Cardiac septum (tissue), 1 donor: Measurements from ENCODE around the gene UGT1A9. TPM values are rescaled to one million over a fixed set of nuclear protein-coding genes. Genes with fewer than 3 reads are reported as not detected.

Experiments used
- DNase-seq: peaks from one replicate; pipeline ENCODE4 v3.0.0-alpha.2; 2020; ENCODE audit warnings: low spot score
- intact Hi-C: fragments of 100-400 bp; cut with DNase I; formaldehyde crosslinking; loops from one replicate; pipeline ENCODE4 v1.14.0; 2022
- total RNA-seq: library from RNA; stranded (reverse); fragmentation: NEBNext Ultra II Directional; extraction: Animal tissue kit (Norgen Biotek cat#: 25700); gene quantifications from one replicate; pipeline ENCODE4 v1.2.1, GENCODE V29; 2021
- donor health status: DM: no; HTN: no; CAD: no.

The UGT1A9 gene
- total RNA-seq, 1 donor from 2014 or later: not detected

DNA sequence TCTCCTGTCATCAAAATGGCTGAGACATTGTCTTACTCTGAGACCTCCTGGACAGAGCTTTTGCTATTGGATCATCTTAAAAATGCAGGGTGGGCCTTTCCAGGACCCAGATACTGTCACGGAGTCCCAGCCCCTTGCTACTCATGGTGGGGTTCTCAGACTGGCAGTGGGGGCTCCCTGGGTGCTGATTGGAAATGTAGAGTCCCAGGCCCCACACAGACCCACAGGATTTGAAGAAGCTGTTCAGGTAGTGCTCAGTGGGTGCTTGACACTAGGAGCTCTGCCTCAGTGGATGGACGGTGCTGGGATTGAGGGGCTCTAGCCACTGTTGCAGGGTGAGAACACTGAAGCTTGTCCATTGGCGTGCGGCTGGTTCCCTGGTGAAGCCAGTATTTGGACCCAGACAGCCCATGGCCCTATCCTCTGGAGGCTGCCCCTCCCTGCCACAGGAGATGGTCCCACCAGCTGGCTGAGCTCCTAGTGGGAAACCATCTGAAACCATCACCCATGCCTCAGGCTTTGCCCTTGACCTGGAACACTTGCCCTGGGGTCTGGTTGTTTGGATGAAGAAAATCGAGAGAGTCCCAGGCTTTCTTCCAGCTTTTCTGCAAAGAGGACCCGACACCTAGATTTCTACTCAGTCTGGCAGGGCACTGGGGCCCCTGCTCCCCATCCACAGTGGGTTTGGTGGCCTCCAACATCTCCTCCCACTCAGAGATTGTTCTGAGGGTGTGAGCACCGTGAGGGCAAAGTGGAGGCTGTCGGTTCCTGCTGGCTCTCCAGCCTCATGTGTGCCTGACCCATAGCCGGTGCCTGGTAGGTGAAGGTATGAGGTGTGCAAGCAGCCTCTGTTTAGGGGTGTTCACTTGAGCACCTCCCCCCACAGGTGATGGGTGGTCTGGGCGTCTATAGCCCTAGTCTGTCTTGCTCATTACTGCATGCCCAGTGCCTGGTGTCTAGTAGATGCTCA is 136.6 kb downstream of the UGT1A9 start:
- DNase-seq: no peak
- intact Hi-C loops: no loop called here

DNA sequence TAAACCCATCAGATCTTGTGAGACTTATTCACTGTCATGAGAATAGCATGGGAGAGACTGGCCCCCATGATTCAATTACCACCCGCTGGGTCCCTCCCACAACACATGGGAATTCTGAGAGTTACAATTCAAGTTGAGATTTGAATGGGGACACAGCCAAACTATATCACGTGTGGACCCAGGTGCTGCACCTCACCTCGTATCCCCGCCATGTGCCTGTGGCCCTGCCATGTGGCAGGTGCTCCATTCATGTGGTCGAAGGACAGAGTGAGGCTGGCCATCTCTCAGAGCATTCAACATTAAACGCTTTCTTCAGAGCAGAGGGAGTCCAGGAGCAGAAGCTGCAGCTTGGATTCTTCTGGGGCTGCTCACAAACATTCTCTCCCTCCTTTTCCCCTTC is 138.7 kb downstream of the UGT1A9 start:
- intact Hi-C loops: no loop called here
- DNase-seq: no peak

DNA sequence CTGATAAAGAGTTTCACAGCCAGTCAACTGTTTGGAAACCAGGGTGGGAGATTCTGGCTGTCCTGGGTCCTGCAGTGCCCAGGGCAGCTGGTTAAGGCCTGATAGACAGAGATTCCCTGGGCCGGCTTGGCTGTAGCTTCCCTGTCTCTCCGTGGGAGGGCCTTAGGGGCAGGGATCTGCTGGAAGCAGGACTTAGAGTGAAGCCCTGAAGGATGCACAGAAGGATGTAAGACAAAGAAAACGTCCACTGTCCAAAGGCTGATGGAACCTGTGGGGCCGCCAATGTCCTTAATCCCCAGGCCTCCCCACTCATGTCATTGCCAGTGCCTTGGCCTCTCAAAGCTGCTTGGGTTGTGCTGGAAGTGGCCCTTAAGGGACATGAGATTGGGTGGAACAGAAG is 139.4 kb downstream of the UGT1A9 start:
- intact Hi-C loops: no loop called here
- DNase-seq: peak; percentile 53

DNA sequence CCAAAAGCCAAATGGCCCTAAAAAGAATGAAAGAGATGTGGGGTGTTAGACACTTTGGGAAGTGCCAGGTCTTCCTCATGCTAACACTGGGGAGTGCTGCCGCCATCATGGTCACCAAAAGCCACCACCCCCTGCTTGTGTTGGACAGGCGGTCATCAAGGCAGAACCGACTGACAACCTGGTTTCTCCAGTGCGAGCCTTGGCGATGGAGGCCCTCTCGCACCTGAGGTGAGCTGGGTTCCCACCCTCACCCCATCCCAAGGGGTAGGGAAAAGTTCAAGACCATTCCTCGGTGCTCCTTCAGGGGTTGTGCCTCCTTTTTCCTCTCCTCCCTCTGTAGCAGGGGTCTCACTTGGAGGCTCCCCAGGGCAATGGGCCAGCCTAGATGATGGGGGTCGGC is 140.0 kb downstream of the UGT1A9 start:
- DNase-seq: peak; percentile 38
- intact Hi-C loops: no loop called here

DNA sequence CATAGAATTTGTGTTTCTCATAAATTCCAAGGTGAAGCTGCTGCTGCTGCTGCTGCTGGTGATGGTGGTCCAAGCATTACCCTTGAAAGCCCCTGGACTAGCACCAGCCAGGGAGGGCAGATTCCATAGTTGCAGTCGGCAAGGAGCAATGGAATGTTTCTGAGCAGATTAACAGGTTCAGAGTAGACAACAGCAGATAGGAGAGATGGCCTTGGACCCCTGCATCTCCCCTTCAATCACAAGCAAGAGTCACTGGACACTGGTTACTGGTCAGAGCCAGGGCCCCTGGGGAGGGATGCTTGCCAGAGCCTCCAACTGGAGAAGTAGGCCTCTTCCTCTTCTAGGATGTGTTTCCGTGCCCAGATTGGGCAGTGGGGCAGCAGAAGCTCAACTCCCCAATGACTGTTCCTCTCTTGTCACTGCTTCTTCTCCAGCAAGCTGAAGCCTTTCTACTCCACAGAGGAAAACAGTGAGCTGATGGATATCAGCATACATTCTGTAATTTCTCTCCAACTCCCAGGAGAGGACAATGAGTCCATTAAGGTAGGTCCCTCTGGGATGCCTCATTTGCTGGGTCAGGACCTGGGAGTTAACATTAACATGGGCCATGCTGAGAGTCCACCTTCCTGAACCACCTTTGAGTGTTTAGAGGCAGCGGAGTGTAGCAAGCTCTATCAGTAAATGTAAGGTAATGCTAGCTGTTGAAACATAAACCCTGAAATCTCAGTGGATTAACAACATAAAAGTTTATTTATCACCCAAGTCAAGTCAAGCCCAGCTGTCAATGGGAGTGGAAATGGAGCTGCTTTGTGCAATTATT is 141.7 kb downstream of the UGT1A9 start:
- intact Hi-C loops: no loop called here
- peak; percentile 68 for DNase-seq

DNA sequence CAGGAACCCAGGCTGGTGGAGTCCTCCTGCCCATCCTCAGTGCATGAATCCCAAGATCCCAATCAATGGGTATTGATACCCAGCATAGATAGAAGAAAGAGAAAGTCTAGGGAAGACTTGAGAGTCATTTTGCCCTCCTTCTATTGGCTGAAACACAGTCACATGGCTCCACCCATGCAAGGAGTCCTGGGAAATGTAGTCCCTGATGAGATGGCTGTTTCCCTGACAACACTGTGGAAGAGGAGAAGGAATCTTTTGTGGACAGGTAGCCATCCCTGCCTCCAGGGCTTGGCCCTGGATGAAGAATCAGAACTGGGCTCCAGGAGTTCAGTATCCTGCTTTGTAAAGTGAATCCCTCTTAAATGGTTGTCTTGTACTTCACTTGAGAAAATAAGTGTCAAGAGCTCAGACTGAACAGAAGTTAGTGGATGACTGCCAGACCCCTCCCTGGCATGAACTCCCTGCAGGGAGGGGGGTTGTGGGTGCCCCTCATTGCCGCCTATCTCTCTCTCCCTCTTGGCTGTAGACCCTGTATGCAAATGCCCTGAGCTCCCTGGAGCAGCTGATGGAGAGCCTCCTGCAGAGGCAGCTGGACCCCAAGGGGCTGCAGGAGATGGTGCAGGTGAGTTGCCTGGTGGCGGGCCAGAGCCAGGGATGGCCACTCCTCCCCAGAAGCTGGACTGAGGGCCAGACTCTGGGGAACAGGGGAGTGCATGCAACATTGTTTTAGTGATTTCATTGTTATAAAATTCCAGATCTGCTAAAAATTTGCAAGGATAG is 142.5 kb downstream of the UGT1A9 start:
- peak; percentile 41 for DNase-seq
- intact Hi-C loops: no loop called here

DNA sequence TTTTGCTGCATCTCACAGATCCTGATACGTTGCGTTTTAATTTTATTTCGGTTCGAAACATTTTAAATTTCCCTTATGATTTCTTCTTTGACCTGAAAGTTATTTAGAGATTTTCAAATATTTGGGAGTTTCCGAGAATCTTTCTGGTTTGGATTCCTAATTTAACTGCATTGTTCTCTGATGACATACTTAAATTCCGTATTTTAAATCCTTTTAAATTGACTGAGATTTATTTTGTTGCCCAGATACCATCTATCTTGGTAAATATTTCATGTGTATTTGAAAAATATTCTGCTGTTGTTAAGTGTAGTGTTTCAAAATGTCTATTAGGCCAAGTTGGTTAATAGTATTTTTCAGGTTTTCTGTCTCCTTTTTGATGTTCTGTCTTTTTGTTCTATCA is 144.2 kb downstream of the UGT1A9 start:
- DNase-seq: no peak
- intact Hi-C loops: no loop called here

DNA sequence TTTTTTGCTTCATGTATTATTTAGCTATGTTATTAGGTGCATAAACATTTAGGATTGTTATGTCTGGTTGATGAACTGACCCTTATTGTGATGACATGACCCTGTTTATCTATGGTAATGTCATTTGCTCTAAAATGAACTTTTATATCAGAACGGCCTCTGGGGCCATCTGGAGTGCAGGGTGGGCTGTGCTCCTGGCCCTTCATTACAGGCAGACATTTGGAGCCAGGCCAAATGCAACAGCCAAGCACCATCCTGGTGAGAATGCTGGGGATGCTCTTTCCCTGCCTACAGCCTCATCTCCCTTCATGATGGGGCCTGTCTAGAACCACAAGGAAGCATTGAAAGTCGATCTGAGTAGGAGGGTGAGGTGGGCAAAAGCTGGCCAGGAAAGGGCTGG is 144.6 kb downstream of the UGT1A9 start:
- intact Hi-C loops: no loop called here
- no peak for DNase-seq

DNA sequence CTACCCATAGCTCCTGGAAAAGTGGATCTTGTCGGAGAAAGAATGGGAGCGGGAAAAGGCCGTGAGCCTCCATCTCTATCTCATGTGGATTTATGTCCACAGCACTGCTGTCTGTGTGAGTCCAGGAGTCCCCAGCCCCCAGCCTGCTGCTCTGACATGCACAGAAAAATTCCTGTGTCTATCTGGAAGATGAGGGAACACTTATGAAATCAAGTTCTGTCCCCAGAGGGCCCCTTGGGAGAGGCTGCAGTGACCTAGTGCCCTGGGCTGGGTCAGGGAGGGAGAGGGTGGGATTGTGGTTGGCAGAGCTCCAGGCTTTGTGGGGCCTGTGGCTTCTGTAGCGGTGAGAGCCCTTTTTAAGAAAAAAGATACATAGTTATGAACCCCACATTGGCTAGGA is 145.1 kb downstream of the UGT1A9 start:
- peak; percentile 63 for DNase-seq
- intact Hi-C loops: no loop called here

DNA sequence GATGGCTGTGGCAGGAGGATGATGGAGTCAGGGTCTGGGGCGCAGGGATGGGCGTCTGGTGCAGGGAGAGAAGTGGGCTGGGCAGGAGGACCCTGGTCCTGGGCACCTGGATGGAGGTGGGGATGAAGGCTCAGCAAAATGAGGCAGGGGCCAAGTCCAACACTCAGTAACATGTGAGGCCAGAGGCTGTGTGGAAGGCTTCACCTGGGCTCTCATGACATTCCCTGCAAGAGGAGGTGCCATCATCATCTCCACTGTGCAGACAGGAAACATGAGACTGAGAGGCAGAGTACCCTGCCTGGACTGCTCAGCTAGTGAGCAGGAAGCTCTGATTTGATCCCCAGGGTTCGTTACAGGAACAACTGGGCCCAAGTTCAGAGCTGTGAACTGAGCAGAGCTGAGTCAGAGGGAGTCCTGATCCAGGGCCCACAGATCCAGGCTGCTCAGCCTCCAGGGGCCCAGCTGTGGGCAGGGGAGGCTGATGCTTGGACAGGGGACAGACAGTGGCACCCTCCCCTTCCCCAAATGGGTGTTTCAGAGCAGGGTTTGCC is 145.7 kb downstream of the UGT1A9 start:
- peak; percentile 53 for DNase-seq

DNA sequence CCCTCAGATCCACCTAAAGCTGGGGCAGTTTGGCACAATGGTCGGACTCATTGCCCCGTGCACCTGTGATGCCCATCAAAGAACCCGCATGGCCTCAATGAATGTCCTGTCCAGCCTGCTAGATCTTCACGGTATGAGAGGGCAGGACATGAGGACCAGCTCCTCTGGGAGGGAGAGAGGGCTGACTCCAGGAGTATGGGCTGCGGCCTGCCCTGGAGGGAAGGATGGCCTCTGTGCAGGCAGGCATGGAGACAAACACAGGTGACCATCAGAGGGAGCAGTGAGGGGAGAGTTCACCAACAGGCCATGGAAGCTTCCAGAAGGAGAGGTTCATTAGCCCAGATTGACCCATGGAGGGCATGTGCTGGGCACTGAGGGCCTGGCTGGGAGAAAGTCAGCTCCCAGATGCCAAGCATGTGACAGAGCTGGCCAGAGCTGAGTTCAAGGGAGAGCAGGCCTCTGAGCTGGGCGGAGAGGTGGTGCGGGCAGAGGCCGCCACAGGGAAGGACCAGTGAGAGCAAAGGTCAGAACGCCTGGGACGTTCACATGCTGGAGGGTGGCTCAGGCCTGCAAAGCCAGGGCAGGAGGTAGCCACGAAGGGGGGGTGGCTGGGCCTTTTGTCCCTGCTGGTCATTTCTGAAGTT is 146.4 kb downstream of the UGT1A9 start:
- intact Hi-C loops: no loop called here
- peak; percentile 60 for DNase-seq

More for the DNA sequence above, 145.7 kb downstream of the UGT1A9 start:
- intact Hi-C loops: no loop called here

DNA sequence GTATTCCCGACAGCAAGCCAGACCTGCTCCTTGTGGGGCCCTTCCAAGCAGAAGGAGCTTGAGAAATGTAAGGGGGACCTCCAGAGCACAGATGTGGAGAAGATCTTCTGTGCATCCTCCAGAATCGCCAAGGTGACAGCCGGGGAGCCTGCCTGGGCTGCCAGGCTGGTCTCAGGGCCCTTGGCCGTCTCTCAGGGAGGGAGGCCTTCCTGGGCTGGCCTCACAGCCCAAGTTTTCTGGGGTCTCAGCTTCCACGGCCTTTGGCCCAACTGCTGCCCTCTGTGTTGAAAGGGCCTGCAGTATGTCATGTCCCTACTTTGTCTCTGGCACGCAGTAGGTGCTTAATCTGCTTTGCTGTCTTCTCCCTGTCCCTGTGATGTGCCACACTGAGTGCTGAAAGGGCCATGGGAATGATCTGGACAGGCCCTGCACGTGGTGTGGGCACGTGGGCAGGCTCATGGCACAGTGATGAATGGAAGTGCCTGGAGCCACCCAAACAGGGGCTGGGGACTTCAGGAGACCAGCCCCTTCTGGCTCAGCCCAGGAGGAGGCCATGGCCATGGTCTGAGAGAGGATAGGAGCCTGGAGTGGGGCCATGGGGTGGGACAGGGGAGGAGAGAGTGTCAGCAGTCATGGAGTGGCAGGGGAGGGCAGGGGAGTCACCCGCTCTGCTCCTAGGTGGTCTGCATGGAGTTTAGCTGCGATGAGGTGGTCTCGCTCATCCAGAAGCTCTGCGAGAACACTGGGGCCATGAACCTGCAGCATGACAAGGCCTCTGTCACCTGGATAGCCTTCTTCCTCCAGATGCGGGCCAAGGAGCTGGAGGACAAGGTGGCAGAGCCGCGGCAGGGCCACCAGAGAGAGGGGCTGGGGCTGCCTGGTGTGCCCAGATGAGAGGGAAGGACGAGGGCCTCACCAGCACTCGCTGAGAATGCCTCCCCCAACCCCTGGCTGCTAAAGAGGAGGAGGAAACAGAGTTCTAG is 147.2 kb downstream of the UGT1A9 start:
- intact Hi-C loops: no loop called here
- DNase-seq: peak; percentile 68

DNA sequence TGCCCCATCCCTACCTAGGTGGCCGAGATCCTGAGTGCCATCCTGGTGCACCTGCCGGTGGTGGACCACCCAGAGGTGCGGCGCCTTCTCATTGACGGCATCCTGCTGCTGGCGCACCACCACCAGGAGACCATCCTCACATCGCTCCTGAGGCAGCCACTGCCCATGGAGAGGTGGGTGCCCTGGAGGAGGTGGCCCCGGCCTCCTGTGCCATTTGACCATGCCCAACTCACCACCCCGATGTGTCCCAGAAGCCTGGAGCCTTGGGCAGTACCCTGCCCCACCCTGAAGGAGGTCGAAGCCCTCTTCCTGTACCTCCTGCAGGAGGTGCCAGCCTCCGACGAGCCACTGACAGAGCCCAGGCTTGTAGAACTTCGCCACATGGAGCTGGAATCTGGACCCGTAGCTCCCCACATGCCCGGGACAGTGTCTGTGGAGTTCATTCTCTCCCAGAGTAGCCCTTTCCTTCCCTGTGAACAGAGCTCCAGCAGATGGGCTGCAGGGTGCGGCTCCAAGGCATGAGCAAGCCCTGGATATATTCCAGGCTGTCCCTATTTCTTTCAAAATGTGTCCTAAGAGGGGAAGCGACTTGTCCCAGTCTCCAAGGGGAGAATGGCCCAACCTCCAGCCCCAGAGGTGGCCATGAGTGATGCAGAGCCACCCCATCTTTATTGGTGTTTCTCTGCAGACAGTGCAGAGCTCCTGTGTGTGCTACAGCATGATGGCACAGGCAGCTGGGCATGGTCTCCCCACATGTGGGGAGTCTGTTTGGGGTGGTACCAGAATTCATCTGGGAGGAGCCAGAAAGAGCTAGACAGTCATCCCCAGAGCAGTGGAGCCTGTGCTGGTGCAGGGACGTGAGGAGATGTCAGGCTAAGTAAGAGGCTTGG is 148.4 kb downstream of the UGT1A9 start:
- peak; percentile 69 for DNase-seq
- intact Hi-C loops: no loop called here

DNA sequence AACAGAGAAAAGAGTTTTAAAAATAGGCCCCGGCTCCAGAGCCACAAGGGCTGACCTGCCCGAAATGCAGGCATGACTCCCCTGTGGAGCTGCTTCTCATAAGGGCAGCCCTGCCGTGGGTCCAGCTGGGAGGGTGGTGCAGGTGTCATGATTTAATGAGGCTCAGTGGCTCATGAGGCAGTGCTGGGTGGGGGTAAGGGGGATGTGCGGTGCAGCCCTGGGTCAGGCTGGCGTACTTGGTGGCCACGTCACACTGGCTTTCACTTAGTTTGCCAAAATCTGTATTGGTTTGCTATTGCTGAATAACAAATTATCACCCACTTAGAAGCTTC is 149.0 kb downstream of the UGT1A9 start:
- DNase-seq: peak; percentile 53
- intact Hi-C loops: no loop called here

DNA sequence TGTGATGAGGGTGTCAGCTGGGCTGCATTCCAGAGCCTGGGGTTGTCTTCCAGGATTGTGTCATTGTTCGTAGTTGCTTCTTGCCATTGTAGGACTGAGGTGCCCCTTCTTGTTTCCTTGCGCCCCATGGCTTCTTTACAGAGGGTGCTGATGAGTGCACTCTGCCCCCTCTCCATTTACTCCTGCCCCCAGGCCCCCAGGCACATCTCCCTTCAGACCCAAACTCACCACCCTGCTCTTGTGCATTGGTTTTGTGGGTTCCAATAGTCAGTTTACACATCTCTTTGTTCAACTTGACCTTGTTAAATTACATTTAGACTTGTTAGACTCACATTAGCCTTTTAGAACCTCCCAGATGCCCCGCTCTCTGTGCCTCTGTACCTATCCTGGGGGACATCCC is 149.5 kb downstream of the UGT1A9 start:
- no peak for DNase-seq
- intact Hi-C loops: no loop called here

DNA sequence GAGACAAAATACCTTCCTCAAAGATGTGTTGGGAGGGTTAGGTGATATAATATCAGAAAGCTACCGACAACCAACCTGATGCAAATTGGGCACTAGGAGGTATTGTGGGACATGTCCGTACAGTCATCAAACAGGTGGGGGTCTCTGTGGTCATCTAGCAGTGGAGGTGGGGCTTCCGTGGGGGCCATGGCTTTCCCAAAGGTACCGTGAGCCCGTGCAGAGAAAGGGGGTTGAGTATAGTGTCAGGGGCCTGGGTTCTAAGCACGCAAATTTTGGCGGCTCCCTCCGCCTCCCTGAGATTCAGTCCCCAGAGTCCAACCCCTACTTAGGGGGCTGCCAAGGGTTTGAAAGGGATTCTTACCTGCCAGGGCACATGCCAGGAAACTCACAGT is 150.0 kb downstream of the UGT1A9 start:
- no peak for DNase-seq
- intact Hi-C loops: no loop called here

DNA sequence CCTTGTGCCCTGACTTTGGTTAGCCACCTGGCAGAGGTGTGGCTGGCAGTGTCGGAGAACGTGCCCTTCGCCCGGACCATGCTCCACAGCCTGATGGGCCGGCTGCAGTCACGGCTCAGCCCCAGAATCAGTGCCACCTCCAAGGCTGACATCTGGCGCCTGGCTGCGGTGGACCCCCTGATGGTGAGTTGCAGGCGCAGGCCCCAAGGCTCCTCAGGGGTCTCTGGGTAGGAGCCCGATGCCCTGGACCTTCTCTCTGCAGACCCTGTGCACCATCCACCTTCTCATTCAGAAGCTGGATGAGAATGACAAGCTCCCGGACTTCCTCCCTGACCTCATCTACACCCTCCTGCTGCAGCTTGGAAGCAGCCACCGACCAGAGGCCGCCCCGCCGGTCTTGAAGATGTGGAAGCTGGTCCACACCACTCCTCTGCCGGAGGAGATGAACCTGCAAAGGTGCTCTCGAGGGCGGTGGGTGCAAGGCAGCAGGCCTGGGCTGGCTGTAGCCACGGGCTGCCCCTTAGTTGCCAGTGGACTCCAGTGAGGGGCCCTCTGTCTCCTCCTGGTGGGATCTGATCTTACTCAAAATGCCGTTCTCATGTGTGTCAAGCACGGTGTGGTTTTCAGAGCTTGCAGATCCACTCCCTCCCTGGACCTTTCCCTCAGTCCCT is 150.5 kb downstream of the UGT1A9 start:
- intact Hi-C loops: no loop called here
- DNase-seq: peak; percentile 75
